Measurements from ENCODE around the gene PDZD2.

- TF ChIP-seq YY1 (IDR thresholded peaks at IDR 0.05; ENCODE audit: insufficient read depth, insufficient read length) (no peak), SUZ12 (IDR thresholded peaks at IDR 0.05; ENCODE audit: extremely low read depth, insufficient read depth, insufficient read length) (no peak), ZNF274 (IDR thresholded peaks at IDR 0.05; ENCODE audit: low read depth, low read length) (no peak)
Measured at GRCh38 chr5:31844622-31845345, 205.9 kb downstream of the PDZD2 start.

All from NT2/D1 (cell line).